NCI-H1092 (cell line): ENCODE data around the gene MMD.
"Not testable (repeated sequence)": the region's sequence is repeated elsewhere in the genome, so short reads cannot be mapped to it uniquely, and the experiment has no call there.

Experiments used
- DNase-seq: peaks from one replicate; lab custom pipeline; 2025; lab: John Stamatoyannopoulos, UW

MMD gene

DNA sequence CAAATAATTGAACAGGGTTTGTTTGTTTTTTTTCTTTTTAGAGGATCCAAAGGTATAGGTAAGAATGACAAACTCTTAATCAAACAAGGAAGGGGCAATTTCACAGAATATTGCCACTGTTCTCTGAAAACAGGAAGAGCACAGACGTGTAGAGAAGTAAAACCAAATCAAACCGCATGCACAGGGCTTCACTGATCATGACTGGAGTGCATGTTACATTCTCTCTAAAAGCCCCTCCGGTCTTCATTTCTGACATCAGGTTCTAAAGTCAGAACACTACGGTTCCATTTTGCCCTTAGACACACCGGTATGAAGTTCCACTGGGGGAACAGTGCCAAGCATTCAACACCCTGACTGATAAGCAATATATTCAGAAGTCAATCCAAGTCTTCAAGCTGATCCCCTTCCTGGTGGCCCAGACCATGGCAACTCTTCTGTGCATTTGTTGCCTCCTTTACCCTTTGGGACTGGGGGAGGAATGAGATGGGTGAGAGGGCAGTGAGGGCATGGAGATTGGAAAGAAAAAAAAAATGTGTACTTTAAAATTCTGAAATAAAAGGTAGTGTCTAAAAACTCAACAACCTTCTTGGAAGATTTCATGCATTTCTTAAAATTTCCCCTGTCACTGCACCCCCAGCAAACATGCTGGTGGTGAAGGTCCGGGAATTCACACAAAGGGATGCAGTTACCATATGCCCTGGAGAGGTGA, 1.4 kb downstream of the MMD start:
- DNase-seq = no peak

DNA sequence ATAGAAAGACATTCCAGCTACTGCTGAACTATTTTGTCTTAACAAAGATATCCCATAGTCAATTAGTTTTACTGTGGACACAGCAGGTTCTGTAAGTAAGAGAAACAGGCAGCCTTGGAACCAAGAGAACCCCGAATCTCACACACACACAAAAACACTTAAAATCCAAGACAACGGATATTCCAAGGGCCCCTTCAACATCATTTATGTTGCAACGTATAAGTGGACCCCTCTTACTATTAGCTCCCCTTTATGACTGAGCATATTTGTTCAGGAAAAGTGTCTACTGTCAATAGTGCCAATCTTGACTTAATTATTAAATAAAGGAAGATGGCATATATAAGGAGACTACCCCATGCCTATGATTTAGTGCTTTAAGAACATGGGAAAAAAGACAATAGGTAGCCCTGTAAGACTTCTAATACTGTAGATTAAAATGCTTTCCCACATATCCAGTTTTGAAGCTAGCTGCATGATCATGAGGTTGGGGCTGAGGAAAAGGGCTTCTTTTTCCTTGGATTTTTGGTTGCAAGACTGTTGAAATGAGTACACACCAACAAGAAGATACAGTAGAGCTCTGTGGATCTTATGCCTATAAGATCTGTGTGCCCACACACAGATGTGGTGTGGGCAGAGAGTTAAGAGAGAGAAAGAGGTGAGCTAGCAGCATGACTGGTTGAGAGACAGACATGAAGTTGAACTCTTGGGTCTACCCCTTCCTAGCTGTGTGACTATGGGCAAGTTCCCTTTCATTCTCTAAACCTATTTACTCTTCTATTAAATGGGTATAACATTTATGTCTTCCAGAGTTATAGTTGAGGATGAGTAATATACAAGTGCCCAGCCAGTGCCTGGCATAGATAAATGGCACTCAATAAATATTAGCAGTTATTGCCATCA, 3.0 kb downstream of the MMD start:
- no peak for DNase-seq

DNA sequence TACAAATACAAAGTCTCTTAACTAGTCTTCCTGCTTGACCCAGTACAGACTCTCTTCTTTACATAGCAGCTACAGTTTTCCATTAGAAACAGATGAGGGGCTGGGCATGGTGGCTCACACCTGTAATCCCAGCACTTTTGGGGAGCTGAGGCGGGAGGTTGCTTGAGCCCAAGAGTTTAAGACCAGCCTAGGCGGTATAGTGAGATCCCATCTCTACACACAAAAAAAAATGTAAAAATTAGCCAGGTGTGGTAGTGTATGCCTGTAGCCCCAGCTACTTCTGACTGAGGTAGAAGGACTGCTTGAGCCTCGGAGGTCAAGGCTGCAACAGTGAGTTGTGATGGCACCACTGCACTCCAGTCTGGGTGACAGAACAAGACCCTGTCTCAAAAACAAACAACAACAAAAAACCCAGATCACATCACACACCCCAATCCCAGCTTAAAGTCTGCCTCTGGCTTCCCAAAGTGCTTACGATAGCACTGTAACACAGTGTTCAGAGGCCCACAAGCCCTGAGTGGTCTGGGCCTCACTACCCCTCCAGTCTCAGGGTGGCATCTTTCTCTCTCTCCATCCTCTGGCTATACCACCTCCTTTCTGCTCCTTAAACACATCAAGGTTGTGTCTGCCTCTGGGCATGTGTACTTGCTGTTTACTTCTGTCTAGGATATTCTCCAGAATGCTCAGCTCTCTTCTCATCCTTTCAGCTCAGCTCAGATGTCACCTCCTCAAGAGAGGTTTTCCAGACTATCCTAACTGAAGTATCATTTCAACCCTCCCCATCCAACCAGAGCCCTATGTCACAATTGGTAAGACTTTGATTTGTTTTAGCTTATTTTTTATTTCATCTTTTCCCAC, 4.0 kb downstream of the MMD start:
- no peak for DNase-seq

DNA sequence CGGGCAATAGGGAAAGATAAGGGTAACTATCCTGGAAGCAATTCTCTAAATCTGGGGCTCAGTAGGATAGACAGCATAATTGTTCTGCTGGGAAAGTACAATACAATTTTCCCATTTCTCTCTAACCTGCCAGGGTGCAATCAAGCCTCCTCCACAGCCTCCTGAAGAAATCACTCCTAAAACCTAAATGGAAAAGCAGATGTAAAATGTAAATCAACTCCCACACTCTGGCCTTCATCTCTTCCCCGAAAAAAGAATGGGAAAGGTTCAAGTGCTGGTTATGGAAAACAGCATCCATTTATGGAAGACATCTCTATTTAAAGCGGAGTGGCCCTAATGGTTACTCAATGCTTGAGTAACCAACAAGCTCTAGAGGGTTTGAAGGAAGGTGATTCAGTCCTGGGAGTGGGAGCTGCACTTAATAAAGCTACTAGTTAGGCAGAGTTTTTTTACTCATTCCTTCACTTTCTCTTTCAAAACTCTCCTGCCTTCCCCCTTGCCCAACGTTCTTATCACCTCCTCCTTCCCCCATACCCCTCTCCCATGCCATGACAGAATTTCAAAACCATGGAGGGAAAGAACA, 5.1 kb downstream of the MMD start:
- no peak for DNase-seq

DNA sequence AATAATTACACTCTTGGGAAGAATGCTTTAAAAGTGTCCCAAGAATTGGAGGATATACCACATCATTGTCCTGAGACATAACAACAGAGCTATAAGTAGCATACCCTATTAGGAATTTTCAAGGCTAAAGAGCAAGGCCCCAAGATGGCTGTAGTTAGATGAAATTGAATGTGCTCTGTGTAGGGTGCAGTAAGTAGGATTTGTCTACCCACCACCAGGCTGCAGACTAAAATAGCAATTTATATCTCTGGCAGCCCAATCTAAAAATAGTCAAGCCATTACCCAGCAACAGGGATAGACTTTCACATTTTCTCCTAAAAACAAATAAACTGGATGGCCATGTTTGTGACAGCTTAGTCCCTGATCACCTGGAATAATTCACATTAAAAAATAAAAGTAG, 5.6 kb downstream of the MMD start:
- no peak for DNase-seq

DNA sequence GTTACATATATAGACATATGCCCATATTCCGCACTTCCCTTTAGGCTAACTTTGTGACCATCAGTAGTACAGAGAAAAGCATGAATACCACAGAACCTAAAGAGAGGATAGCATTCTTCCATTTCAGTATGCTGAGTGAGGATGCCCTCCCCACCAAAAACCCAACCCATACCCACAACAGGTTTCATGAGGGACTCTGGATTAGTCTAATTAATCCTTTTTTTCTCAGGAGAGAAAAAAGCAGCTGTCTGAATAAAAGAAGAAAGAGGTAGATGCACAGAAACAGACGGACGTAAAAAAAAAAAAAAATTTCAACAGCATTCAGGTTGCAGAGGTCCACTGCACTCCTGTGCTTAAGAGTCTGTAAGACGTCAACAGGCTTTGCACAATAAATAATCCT, 6.7 kb downstream of the MMD start:
- DNase-seq = no peak

DNA sequence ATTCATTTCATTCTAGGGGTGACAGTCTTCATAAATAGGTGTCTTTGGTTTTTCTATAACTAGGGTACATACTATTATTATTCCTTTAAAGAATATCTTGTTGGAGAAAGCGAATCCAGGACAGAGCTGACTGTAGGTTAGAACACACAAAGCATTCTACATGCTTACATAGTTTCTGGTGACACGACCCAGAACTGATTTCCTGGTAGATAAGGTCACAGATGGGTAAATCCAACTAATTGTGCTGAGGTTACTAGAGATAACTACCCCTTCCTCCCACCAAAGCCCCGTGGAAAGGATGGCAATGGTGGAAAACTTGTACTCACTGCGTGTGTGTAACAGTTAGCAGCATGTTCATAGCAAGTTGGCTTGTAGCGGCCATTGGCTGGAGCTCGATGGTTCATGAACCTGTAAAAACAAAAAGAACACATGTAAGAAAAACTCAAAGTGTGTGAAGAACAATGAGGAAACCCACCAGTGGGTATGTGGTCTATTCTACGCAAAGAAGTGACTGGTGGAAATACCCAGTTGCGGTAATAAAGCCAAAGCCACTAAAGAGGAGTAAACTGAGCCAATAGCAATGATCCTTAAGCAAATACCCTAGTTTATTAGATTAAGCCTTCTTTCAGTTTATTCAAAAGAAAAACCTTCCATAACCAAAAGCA, 7.7 kb downstream of the MMD start:
- DNase-seq = no peak

DNA sequence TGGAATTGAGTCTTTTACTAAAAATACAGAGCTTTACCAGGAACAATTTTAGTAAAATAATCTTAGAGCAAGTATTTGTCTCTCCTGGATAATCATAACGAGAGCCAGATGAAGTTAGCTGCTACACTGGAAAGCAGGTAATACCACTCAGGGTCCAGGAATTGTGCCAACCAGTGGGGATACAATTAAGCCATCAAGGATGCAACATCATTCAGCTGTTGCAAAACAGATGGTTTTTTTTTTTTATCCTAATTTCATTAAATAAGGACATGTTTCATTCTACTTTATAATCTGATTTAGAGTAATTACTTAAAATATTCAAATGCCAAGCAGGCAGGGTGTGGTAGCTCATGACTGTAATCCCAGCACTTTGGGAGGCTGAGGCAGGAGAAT, 10.2 kb downstream of the MMD start:
- DNase-seq = no peak

DNA sequence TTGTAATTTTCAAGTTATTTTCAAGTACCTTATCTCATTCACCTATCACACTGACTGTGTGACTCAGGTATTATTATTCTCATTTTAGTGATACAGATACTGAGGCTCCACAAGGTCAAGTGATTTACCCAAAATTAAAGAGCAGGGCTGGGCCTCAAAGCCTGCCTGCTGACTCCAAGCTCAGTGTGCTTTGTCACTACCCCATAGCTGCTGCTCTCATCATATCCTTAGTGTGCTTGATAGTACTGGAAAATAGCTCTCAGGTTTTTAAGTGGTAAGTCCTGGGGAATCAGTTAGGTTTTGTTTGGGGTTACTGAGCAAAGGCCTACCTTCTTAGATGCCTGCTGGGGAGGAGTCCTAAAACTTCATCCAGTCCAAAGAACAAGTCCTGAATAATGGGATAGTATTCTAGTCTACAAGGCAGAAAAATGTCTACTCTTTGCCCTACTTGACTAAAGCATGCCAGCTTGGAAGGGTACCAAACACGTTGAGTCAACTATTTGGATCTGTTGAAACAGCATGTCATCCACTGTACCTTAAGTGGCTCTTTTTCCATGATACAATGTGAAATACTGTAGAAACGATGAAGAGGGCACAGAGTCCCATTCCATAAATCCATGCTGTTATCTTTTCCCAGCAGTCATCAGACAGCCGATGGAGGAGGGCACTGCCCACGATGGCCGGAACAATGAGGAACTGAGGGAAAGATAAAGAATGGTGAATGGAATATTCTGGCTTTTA, 10.7 kb downstream of the MMD start:
- no peak for DNase-seq

DNA sequence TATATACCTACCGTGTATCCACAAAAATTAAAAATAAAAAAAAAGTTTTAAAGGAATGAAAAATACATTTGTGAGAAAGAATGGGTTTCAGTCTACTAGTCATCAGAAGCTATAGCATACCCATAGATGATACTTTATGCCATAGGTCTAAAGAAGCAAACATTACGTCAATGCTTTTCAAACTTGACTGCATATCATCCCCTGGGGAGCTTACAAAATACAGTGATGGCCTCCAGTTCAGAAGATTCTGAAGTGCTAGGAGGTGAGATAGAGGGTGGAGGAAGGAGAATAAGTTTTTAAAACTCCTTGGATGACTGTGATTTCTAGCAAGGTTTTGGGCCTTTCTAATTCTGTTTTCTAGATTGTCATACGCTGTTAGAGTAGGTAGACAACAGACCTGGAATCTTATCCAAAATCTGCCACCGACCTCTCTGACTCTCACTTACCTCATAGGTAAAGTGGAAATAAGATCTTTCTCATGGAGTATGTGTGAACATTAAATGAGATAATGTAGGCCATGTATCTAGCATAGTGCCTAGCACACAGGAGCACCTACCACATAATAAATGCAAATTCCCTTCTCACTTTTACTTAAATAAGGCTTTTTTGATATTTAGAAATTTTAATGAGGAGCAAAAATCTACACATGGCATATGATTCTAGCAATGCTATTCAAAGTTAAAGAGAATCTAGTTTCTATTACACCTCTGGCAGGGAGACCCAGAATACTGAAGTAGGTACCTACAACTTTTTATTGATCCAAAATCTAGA, 12.4 kb downstream of the MMD start:
- DNase-seq = no peak

DNA sequence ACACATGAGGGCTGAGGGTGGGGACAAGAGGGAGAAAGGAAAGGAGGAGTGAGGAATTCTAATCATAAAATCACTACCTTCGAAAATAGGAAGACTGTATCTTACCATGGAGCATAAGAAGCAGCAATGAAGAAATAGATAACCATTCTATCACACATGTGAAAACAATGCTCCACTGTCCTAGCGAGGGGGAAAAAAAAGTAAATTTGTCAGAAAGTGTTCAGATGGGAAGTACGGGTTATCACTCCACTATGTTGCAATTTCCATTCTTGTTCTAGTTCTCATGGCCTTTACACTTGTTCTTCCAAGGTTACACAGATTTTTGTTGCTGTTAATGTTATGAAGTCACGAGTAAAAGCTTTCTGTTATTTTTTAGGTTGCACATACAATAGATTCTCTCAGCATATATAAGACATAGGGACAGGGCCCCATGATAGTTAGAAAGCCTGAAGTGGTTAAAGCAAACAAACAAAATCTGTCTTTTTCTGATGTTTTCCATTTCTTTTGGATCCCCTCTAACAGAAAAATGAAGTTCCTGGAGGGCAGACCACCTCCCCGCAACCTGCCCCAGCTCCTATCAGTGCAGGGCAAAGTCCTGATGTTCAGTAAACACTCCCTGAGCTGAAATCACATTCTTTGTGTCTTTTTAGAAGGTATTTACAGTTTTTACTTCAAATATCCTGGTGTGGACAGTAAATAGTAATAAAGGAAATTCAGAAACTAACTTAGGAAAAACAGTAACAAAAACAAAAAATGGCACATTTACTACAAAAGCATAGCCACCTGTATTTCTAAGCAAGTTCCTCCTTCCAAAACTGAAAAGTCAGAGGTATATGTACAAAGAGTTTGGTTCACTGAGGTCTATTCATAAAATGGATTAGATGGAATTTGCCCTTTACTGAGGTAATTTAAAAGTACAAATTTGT, 13.7 kb downstream of the MMD start:
- no peak for DNase-seq

DNA sequence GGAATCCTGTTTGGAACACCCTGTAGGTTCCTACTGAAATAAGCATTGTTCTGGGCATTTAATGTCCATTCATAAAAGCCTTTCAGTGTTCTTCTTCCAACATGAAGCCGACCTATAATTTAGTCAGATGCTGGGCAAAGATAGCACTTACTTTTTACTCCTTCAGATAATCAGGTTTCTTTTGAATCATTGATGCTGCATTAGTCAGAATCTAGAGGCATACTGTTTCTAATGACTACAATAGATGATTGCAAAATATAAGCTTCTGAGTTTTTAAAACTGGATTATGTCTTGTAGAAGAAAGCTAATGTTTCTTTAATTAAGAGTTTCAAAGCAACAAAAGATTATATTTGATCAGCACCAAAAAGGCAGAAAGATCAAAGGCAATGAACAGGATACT, 16.0 kb downstream of the MMD start:
- DNase-seq = no peak

DNA sequence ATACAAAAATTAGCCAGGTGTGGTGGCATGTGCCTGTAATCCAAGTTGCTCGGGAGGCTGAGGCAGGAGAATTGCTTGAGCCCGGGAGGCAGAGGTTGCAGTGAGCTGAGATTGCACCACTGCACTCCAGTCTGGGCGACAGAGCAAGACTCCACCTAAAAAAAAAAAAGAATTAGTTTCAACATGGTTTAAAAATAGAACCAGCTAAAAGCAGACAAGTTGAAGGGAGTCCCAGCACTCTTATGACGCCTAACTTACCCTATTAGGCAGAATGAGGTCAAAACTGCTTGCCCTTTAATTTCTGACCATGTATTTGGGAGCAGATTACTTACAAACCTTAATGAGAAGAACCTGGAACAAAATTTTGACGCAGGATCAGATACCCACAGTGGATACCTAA, 17.4 kb downstream of the MMD start:
- DNase-seq = not testable (repeated sequence)

DNA sequence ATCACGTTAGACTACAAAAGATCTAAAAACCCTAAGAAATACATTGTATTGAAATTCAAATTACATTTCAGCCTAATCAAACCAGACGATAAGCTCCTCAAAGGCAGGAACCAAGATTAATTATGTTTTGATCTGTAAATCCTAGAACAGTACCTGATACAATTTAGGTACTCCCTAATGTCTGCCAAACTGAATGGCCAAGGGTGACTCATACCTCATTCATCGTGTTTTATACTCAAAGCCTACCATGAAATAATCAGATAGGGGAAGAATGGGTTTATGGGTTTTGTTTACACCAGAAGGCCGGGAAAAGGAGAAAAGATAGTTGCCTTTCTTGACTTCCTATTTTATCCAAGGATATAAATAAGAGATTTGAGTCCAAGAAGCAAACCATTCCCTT, 19.3 kb downstream of the MMD start:
- no peak for DNase-seq

DNA sequence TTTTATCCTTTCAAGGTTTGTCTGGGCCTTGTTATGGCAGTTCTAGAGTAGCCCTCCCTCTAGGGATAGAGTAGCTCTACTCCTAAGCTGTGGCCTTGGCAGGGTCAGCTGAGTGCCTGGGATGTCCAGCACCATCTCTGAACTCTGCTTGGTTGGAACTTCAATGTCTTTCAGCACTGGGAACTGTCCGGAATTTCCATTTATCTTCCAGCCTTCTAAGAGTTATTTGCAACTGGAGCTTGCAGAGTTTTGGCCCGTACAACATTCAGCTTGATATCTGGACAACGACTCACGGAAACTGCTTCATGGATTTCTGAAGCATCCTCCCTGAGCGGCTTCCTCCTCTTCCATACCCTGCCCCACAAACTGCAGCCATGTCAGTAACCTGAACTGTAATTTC, 22.9 kb downstream of the MMD start:
- no peak for DNase-seq

DNA sequence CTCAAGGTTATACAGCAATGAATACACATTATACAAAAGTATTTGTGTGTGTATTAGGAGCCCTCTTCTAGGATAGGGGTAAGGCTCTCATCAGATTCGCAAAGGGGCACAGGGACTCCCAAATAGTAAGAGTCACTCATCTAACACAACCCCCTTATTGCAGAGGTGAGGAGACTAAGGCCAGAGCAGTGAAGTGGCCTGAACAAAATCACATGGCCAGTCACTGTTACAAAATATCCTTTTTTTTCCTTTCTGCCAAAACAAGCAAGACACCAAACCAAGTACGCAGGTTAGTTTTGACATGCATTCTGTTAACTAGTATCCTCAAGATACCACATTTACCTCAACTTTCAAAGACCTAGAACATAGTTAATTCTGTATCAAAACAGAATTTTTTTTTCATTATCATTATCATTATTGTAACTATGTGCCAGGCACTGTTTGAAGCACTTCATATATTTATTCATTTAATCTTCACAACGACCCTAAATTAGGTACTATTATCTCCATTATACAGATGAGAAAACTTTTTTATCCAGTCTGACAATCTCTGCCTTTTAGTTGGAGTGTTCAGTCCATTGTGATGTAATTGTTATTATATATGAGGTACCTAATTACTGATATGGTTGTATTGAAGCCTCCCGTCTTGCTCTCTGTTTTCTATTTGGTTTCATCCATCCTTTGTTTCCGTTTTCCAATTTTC, 25.7 kb downstream of the MMD start:
- no peak for DNase-seq

DNA sequence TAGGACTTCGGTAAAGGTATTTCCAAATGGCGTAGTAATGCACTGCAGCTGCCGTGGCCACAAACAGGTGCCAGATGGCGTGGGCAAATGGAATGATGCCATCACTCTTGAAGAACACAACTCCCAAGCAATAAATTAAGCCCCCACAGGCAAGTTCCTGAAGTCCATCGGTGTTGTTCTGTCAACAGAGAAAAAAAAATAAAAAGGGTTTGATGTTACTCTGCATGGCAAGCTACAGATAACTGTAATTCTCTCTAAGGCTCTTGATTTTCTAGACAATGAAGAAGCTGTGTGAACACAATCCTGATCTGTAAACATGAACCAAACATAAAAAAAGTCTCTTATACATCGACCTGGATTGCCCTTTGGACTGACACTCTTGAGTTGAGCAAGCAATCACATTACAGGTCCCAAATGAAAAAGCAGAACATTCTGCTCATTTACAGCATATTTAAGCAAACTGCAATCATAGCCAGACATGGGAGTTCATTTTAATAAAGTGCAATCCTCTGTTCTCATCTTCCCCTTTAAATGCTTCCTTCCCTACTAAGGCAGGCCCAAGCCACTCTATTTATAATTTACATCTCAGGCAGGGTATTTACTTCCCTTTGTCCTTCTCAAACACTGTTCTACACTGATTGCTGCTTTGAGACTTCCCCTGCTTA, 27.1 kb downstream of the MMD start:
- no peak for DNase-seq
